H9 (cell line): Measurements from ENCODE around the gene CABP7. TPM values are rescaled to one million over a fixed set of nuclear protein-coding genes. Genes with fewer than 3 reads are reported as not detected.

Source experiments
- DNase-seq: peaks from one replicate; pipeline ENCODE4 v3.0.0-alpha.2; 2017
- H2AFZ ChIP-seq: one replicate; pipeline ENCODE4 v1.6.1; 2013; ENCODE audit warnings: mild to moderate bottlenecking, low read length, control low read depth, moderate library complexity
- H2AK5ac ChIP-seq: 2 replicates; pipeline ENCODE4 v1.6.1; 2013; ENCODE audit warnings: low read length, control low read depth, mixed read lengths; ENCODE audit not compliant: insufficient read length
- H2BK120ac ChIP-seq: one replicate; pipeline ENCODE4 v1.6.1; 2013; ENCODE audit warnings: low read depth, mild to moderate bottlenecking, low read length, control low read depth, inconsistent platforms; ENCODE audit not compliant: poor library complexity, severe bottlenecking
- H2BK12ac ChIP-seq: 2 replicates; pipeline ENCODE4 v1.6.1; 2013; ENCODE audit warnings: low read length, control low read depth, mixed read lengths, low read depth; ENCODE audit not compliant: insufficient read length
- H2BK15ac ChIP-seq: 2 replicates; pipeline ENCODE4 v1.6.1; 2013; ENCODE audit warnings: low read depth, low read length, control low read depth
- H2BK20ac ChIP-seq: one replicate; pipeline ENCODE4 v1.6.1; 2013; ENCODE audit warnings: low read depth, mild to moderate bottlenecking, low read length, control low read depth, inconsistent platforms; ENCODE audit not compliant: poor library complexity, severe bottlenecking
- H2BK5ac ChIP-seq: 2 replicates; pipeline ENCODE4 v1.6.1; 2013; ENCODE audit warnings: low read length, control low read depth, mixed read lengths; ENCODE audit not compliant: insufficient read length
- H3K14ac ChIP-seq: 2 replicates; pipeline ENCODE4 v1.6.1; 2013; ENCODE audit warnings: low read length, control low read depth; ENCODE audit not compliant: insufficient read depth
- H3K18ac ChIP-seq: 2 replicates; pipeline ENCODE4 v1.6.1; 2013; ENCODE audit warnings: low read depth, mild to moderate bottlenecking, mixed read lengths, low read length, control low read depth; ENCODE audit not compliant: insufficient read length
- H3K23ac ChIP-seq: 2 replicates; pipeline ENCODE4 v1.6.1; 2013; ENCODE audit warnings: low read length, control low read depth, mixed read lengths, low read depth; ENCODE audit not compliant: insufficient read length
- H3K23me2 ChIP-seq: 2 replicates; pipeline ENCODE4 v1.6.1; 2013; ENCODE audit warnings: low read depth, mild to moderate bottlenecking, mixed read lengths, low read length, control low read depth; ENCODE audit not compliant: insufficient read length, poor library complexity, severe bottlenecking
- H3K27ac ChIP-seq: 2 replicates; pipeline ENCODE4 v1.5.1; 2013; ENCODE audit warnings: low read length, control low read depth, mixed read lengths, low read depth; ENCODE audit not compliant: insufficient read length
- H3K27me3 ChIP-seq: 2 replicates; pipeline ENCODE4 v1.6.1; 2013; ENCODE audit warnings: low read length, control low read depth, inconsistent platforms; ENCODE audit not compliant: insufficient read depth
- H3K4ac ChIP-seq: 2 replicates; pipeline ENCODE4 v1.6.1; 2013; ENCODE audit warnings: low read depth, mild to moderate bottlenecking, control low read depth, inconsistent platforms, low read length, moderate library complexity
- H3K4me1 ChIP-seq: 2 replicates; pipeline ENCODE4 v1.6.1; 2013; ENCODE audit warnings: low read length, control low read depth, inconsistent platforms; ENCODE audit not compliant: insufficient read depth
- H3K4me2 ChIP-seq: 2 replicates; pipeline ENCODE4 v1.6.1; 2013; ENCODE audit warnings: low read length, control low read depth, mixed read lengths; ENCODE audit not compliant: insufficient read length, insufficient read depth
- H3K56ac ChIP-seq: 2 replicates; pipeline ENCODE4 v1.6.1; 2013; ENCODE audit warnings: low read depth, mild to moderate bottlenecking, mixed read lengths, low read length, control low read depth; ENCODE audit not compliant: insufficient read length
- H3K79me1 ChIP-seq: 2 replicates; pipeline ENCODE4 v1.6.1; 2013; ENCODE audit warnings: low read depth, mild to moderate bottlenecking, moderate library complexity, low read length, control low read depth, inconsistent platforms; ENCODE audit not compliant: insufficient read depth, poor library complexity, severe bottlenecking
- H3K79me2 ChIP-seq: 2 replicates; pipeline ENCODE4 v1.6.1; 2013; ENCODE audit warnings: low read length, control low read depth, inconsistent platforms; ENCODE audit not compliant: insufficient read depth
- H3K9ac ChIP-seq: 2 replicates; pipeline ENCODE4 v1.6.1; 2013; ENCODE audit warnings: low read length, control low read depth, mixed read lengths; ENCODE audit not compliant: insufficient read length; ENCODE audit errors: extremely low read depth
- H3K9me3 ChIP-seq: one replicate; pipeline ENCODE4 v1.6.1; 2013; ENCODE audit warnings: low read depth, low read length, inconsistent platforms; ENCODE audit not compliant: control insufficient read depth
- H3T11ph ChIP-seq: one replicate; pipeline ENCODE4 v1.6.1; 2013; ENCODE audit warnings: mild to moderate bottlenecking, low read length, control low read depth, inconsistent platforms
- H4K20me1 ChIP-seq: one replicate; pipeline ENCODE4 v1.6.1; 2013; ENCODE audit not compliant: control insufficient read depth, insufficient read length, insufficient read depth
- H4K5ac ChIP-seq: 2 replicates; pipeline ENCODE4 v1.6.1; 2013; ENCODE audit warnings: low read depth, mild to moderate bottlenecking, mixed read lengths, low read length, control low read depth; ENCODE audit not compliant: insufficient read length
- H4K8ac ChIP-seq: replicated peaks from 2 replicates; pipeline ENCODE4 v1.6.1; 2013; ENCODE audit warnings: low read length, control low read depth, mixed read lengths, low read depth; ENCODE audit not compliant: insufficient read length
- H4K91ac ChIP-seq: 2 replicates; pipeline ENCODE4 v1.6.1; 2013; ENCODE audit warnings: low read depth, mild to moderate bottlenecking, moderate library complexity, mixed read lengths, low read length, control low read depth; ENCODE audit not compliant: insufficient read length
- H3K27ac Mint-ChIP-seq, 3 experiments: 2 replicates in 2 of 3; 3 replicates in 1 of 3; pipeline ENCODE4 v1.8.0; 2020 to 2021; ENCODE audit warnings: mixed read lengths in 3 of 3, mild to moderate bottlenecking in 1 of 3, moderate library complexity in 1 of 3
- H3K27me3 Mint-ChIP-seq: 2 replicates; pipeline ENCODE4 v1.8.0; 2021; ENCODE audit warnings: low read depth, mild to moderate bottlenecking, moderate library complexity, mixed read lengths
- H3K36me3 Mint-ChIP-seq, 3 experiments: 2 replicates in 2 of 3; 3 replicates in 1 of 3; pipeline ENCODE4 v1.8.0; 2020 to 2021; ENCODE audit warnings: low read depth in 3 of 3, mixed read lengths in 3 of 3; ENCODE audit not compliant: insufficient read depth in 1 of 3
- H3K4me1 Mint-ChIP-seq, 2 experiments: 2 replicates each; pipeline ENCODE4 v1.8.0; 2020; ENCODE audit warnings: mixed read lengths in 2 of 2
- H3K4me3 Mint-ChIP-seq, 2 experiments: 2 replicates in 1 of 2; 3 replicates in 1 of 2; pipeline ENCODE4 v1.8.0; 2020 to 2021; ENCODE audit warnings: mild to moderate bottlenecking in 2 of 2, mixed read lengths in 2 of 2, moderate library complexity in 1 of 2
- H3K9me3 Mint-ChIP-seq, 2 experiments: 2 replicates in 1 of 2; 3 replicates in 1 of 2; pipeline ENCODE4 v1.8.0; 2020; ENCODE audit warnings: mild to moderate bottlenecking in 2 of 2, mixed read lengths in 2 of 2, moderate library complexity in 1 of 2
- WGBS: extraction: QIAGEN DNeasy Blood & Tissue Kit; methylation state at CpG from one replicate; pipeline ENCODE4 v1.1.7; 2013; ENCODE audit warnings: missing lambda C conversion rate, low lambda C conversion rate, mixed read lengths; ENCODE audit not compliant: insufficient read length; ENCODE audit errors: extremely low coverage; 5-methylcytosine and 5-hydroxymethylcytosine counted together
- total RNA-seq: library from RNA; stranded (reverse); gene quantifications from 2 replicates; pipeline ENCODE4 v1.2.1, GENCODE V29; 2021
- TF ChIP-seq, protein P1 (sequence below): fragments of 200-600 bp; sonication (generic); conservative IDR thresholded peaks from 3 replicates; pipeline ENCODE4 v1.8.0; 2021; ENCODE audit warnings: antibody characterized with exemption, mild to moderate bottlenecking

Gene CABP7
- total RNA-seq, 1 experiment from 2014 or later, result 0.83 TPM

DNA sequence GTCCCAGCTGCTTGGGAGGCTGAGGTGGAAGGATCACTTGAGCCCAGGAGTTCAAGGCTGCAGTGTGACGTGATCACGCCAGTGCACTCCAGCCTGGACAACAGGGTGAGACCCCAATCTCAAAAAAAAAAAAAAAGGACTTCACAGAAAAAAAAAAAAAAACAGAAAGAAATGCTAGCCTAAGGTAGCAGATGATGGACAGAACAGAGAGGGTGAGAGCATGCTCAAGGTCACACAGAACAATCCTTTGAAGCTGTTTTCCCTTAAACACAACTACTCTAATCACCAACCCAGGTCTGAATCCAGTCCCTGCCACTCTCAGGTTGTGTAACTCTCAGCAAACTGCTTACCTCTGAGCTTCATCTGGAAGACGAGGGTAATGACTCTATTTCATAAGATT lies 37.3 kb downstream of the CABP7 start:
- H3K9me3 ChIP-seq, result no peaks in the 10 kb centered on the region
- no peaks in the 10 kb centered on the region for H3K79me1 ChIP-seq
- Mint-ChIP-seq H3K9me3 (no peaks in the 10 kb centered on the region), H3K4me3 (no peak overlapping the region), H3K27me3 (no peaks in the 10 kb centered on the region; the same call in 1 of the 2 replicates), H3K36me3 (no peaks in the 10 kb centered on the region), H3K4me1 (peaks cover 5 to 13% of the 10 kb centered on the region in 2 experiments), H3K27ac (no peak overlapping the region)
- H4K8ac ChIP-seq, result no peak overlapping the region
- H3K27ac ChIP-seq, result no peak overlapping the region
- H2BK15ac ChIP-seq, result no peak overlapping the region
- no peak overlapping the region for H3K9ac ChIP-seq
- H2AFZ ChIP-seq, result no peak overlapping the region
- no peak overlapping the region for H3T11ph ChIP-seq
- no CpG with 5 or more reads among the region's 3 CpGs for WGBS
- H3K14ac ChIP-seq, result no peak overlapping the region
- no peaks in the 10 kb centered on the region for H3K23me2 ChIP-seq
- no peak overlapping the region for H3K23ac ChIP-seq
- H2BK5ac ChIP-seq, result no peak overlapping the region
- no peak overlapping the region for H2BK120ac ChIP-seq
- no peak overlapping the region for H2AK5ac ChIP-seq
- no peaks in the 10 kb centered on the region for H3K79me2 ChIP-seq
- no peaks in the 10 kb centered on the region for H3K27me3 ChIP-seq
- H3K56ac ChIP-seq, result no peak overlapping the region
- H4K91ac ChIP-seq, result no peak overlapping the region
- TF ChIP-seq, protein P1, sequence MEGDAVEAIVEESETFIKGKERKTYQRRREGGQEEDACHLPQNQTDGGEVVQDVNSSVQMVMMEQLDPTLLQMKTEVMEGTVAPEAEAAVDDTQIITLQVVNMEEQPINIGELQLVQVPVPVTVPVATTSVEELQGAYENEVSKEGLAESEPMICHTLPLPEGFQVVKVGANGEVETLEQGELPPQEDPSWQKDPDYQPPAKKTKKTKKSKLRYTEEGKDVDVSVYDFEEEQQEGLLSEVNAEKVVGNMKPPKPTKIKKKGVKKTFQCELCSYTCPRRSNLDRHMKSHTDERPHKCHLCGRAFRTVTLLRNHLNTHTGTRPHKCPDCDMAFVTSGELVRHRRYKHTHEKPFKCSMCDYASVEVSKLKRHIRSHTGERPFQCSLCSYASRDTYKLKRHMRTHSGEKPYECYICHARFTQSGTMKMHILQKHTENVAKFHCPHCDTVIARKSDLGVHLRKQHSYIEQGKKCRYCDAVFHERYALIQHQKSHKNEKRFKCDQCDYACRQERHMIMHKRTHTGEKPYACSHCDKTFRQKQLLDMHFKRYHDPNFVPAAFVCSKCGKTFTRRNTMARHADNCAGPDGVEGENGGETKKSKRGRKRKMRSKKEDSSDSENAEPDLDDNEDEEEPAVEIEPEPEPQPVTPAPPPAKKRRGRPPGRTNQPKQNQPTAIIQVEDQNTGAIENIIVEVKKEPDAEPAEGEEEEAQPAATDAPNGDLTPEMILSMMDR, result no peak
- H3K18ac ChIP-seq, result no peak overlapping the region
- no peaks in the 10 kb centered on the region for H4K20me1 ChIP-seq
- no peak for DNase-seq
- no peak overlapping the region for H2BK12ac ChIP-seq
- no peak overlapping the region for H3K4me2 ChIP-seq
- H4K5ac ChIP-seq, result no peak overlapping the region
- no peaks in the 10 kb centered on the region for H3K4me1 ChIP-seq
- H3K4ac ChIP-seq, result no peak overlapping the region
- no peak overlapping the region for H2BK20ac ChIP-seq
